IPS-20b (cell line): Measurements from ENCODE around the gene IRAK1.

Experiments used
- H3K27ac ChIP-seq: one replicate; pipeline ENCODE4 v1.5.1; 2013; ENCODE audit warnings: low read length
- H3K27me3 ChIP-seq: 2 replicates; pipeline ENCODE4 v1.6.1; 2013; ENCODE audit warnings: mild to moderate bottlenecking, low read length, inconsistent platforms; ENCODE audit not compliant: insufficient read depth
- H3K36me3 ChIP-seq: 2 replicates; pipeline ENCODE4 v1.6.1; 2013; ENCODE audit warnings: low read depth, mild to moderate bottlenecking, inconsistent platforms, low read length, moderate library complexity; ENCODE audit not compliant: insufficient read depth
- H3K4me1 ChIP-seq: 2 replicates; pipeline ENCODE4 v1.6.1; 2013; ENCODE audit warnings: mild to moderate bottlenecking, control low read depth, inconsistent platforms, low read length, moderate library complexity; ENCODE audit not compliant: insufficient read depth
- H3K4me3 ChIP-seq: 2 replicates; pipeline ENCODE4 v1.5.1; 2013; ENCODE audit warnings: mild to moderate bottlenecking, low read length, inconsistent platforms
- H3K9ac ChIP-seq: 2 replicates; pipeline ENCODE4 v1.6.1; 2013; ENCODE audit warnings: low read depth, mild to moderate bottlenecking, inconsistent platforms, low read length, moderate library complexity
- H3K9me3 ChIP-seq: 2 replicates; pipeline ENCODE4 v1.6.1; 2013; ENCODE audit warnings: mild to moderate bottlenecking, low read depth, low read length, inconsistent platforms; ENCODE audit not compliant: insufficient read depth

Gene IRAK1

DNA sequence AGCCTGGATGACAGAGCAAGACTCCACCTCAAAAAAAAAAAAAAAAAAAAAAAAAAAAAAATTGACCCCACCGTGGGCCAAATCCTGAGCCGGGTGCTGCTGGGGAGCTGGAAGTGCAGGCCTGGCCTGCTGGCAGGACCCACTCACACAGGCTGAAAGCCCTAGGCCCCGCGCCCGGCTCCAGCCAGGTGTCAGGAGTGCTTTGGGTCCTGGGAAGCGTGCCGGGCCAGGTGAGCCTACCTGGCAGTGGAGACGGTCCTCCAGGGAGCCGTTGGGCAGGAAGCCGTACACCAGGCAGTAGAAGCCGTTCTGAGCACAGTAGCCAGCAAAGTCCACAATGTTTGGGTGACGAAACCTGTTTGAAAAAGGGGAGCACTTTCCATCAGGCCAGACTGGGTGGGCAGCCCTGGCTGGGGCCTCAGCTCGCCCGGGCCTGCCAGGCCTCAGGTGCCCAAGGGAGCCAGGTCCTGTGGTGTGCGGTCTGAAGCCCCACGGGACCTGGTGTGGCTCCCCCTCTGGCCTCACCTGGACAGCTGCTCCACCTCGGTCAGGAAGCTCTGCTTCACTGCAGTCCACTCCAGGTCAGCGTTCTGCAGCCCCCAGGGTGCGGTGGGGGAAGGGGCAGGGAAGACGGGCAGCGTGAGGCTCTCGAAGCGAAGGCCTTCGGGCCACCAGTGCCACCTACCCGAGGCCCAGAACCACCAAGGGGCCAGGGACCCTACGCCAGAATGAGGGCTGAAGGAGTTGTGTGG lies 1.8 kb downstream of the IRAK1 start:
- Histone ChIP-seq H3K27ac (no peak overlapping the region), H3K4me1 (peaks cover 12% of the 10 kb centered on the region; the same call in 1 of the 2 replicates), H3K36me3 (peaks cover 9% of the 10 kb centered on the region; the same call in 1 of the 2 replicates), H3K27me3 (no peaks in the 10 kb centered on the region), H3K9me3 (no peaks in the 10 kb centered on the region), H3K4me3 (no peak overlapping the region), H3K9ac (no peak overlapping the region)

DNA sequence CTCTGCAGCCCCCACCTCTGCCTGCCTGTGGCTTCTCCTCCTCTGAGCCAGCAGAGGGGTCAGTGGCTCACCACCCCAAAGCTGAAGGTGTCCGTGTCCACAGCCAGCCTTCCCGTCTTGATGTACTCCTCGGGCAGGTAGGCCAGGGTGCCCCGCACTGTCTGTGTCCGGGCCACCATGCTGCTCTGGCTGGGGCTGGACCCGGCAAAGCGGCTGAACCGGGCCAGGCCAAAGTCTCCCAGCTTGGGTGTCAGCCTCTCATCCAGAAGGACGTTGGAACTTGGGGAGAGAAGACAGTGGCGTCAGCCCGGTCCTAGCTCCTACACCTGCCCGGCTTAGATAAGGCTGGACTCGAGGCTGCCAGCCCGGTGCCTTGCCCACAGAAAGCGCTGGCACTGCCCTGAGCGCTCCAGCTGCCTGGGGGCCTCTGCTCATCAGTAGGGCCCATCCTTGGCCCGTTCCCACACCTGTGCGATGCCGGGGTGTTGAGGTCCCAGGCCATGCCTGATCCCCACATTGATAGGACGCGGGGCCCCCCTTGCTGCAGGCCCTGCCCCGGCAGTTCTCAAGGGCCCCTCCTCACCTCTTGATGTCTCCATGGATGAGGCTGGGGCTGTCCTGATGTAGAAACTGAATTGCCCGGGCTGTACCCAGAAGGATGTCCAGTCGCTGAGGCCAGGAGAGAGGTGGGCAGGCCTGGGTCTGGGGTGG lies 3.2 kb downstream of the IRAK1 start:
- no peak overlapping the region for H3K9ac ChIP-seq
- peaks cover 14% of the 10 kb centered on the region; the same call in 1 of the 2 replicates for H3K36me3 ChIP-seq
- H3K9me3 ChIP-seq = no peaks in the 10 kb centered on the region
- H3K27ac ChIP-seq = no peak overlapping the region
- no peak overlapping the region for H3K4me3 ChIP-seq
- H3K4me1 ChIP-seq = 0 out of 2 replicates have a peak, but pooled peaks cover 5% of the 10 kb centered on the region
- H3K27me3 ChIP-seq = no peaks in the 10 kb centered on the region

DNA sequence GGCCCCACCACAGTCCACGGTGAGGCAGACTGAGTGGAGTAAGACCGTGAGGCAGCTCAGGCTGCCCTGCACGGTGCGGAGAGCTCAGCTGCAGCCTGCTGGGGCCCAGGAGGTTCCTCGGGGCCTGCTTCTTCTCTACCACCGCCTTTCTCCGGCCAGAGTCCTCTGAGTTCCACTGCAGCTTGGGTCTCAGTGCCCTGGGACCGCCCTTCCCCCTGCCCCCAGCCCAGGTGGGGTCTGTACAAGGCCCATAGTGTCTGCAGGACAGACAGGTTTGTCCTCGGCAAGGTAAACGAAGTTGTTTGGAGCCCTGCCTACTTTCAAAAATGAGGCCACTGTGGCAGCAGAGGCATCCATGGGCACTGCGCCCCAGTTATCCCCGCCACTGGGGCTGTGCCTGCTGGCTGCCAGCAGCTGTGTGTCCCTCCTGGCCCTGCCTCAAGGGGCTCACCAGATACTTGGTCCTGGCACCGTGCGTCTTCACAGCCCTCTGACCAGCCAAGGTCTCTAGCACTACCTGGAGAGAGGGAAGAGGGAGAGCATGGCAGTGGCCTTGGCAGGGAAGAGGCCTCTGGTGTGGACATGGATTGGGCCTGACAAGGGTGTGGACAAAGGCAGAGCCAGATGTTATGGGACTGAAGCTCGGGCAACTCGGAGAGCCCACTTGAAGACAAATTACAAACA lies 4.0 kb downstream of the IRAK1 start:
- Histone ChIP-seq H3K4me3 (no peak overlapping the region), H3K36me3 (peaks cover 17% of the 10 kb centered on the region; the same call in 1 of the 2 replicates), H3K9me3 (no peaks in the 10 kb centered on the region), H3K9ac (no peak overlapping the region), H3K27me3 (no peaks in the 10 kb centered on the region), H3K4me1 (0 out of 2 replicates have a peak, but pooled peaks cover 2% of the 10 kb centered on the region), H3K27ac (no peak overlapping the region)

DNA sequence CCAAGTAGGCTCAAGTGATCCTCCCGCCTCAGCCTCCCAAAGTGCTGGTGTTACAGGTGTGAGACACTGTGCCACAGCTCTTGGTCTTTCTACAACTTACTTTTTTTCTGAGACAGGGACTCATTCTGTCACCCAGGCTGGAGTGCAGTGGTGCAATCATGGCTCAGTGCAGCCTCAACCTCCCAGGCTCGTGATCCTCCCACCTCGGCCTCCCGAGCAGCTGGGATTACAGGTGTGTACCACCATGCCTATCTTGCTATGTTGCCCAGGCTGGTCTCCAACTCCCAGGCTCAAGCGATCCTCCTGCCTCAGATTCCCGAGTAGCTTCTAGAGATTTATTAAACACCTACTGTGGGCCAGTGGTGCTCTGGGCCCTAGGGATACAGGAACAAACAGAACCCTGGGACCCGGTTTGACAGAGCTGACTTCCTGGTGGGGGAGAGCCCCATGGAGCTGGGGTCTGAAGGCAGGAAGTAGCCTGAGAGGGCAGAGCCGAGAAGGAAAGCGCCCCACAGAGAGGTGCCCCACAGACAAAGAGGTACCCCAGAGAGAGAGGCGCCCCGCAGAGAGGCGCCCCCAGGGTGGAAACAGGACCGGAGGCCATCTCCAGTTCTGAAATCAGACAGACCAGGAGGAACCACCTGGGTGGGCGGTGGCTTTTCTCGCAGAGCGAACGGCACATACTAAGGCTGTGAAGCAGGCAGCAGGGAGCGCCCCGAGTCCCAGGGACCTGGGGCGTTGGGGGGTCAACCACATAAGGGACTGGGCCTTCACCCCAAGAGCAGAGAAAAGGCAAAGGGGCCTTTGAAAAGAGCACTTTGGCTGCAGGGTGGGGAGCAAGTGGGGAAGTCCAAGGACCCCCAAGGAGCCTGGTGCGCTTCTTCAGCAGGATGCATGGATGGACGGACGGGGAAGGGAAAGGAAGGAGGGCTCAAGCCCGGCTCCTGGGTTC lies 5.0 kb downstream of the IRAK1 start:
- H3K9me3 ChIP-seq = no peaks in the 10 kb centered on the region
- no peaks in the 10 kb centered on the region for H3K4me1 ChIP-seq
- H3K27ac ChIP-seq = no peak overlapping the region
- H3K27me3 ChIP-seq = no peaks in the 10 kb centered on the region
- peaks cover 17% of the 10 kb centered on the region; the same call in 1 of the 2 replicates for H3K36me3 ChIP-seq
- no peak overlapping the region for H3K9ac ChIP-seq
- H3K4me3 ChIP-seq = no peak overlapping the region

DNA sequence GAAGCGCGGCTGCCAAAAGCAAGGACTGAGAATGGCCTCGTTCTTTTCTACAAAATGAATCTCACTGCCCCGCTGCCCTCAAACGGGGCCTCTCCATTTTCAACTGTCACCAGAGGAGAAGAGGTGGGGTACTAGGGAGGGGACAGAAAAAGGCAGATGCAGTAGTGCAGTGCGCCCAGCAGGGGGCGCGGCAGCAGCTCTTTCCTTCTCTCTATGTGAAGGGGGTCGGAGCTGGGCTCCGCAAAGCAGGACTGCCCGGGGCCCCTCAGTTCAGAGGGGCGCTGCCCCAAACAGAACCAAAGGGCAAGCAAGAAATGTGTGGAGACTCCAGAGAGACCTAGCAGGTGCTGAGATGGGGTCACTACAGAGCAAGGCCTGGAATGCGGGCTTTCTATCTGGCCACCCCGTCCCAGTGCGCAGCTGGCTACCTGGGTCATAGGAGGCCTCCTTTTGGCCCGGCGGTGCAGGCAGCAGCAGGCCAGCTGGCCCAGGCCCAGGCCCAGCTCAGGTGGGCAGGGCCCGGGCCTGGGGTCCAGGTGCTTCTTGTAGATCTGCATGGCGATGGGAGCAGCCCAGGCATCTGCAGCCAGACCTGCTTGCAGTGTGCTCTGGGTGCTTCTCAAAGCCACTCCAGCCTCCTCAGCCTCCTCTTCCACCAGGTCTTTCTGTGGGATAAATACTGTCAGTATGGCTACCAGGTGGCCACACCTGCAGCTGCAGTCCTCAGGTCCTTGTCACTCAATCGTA lies 5.9 kb downstream of the IRAK1 start:
- Histone ChIP-seq H3K36me3 (peaks cover 17% of the 10 kb centered on the region; the same call in 1 of the 2 replicates), H3K4me1 (no peaks in the 10 kb centered on the region), H3K27me3 (no peaks in the 10 kb centered on the region), H3K9ac (no peak overlapping the region), H3K27ac (no peak overlapping the region), H3K4me3 (no peak overlapping the region), H3K9me3 (no peaks in the 10 kb centered on the region)

DNA sequence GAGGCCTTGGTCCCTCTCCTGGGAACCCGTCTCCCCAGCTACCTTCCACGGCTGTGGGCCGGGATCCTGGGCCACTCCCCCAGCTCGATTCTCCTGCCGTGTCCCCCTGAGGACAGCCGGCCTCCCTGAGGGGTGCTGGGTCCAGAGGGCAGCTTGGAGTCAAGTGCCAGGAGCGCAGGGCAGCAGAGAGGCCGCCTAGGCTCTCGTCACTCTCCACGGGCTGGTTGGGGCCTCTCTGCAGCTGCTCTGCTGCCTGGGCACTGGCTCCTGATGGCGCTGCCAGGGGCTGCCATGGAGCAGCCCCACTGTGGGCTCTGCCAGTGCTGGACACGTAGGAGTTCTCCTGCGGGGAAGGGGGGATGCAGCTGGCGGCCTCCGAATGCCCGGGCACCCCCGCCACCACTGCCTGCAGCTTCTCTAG lies 6.7 kb downstream of the IRAK1 start:
- Histone ChIP-seq H3K27me3 (no peaks in the 10 kb centered on the region), H3K36me3 (peaks cover 17% of the 10 kb centered on the region; the same call in 1 of the 2 replicates), H3K4me1 (no peaks in the 10 kb centered on the region), H3K4me3 (no peak overlapping the region), H3K9ac (no peak overlapping the region), H3K27ac (no peak overlapping the region), H3K9me3 (no peaks in the 10 kb centered on the region)

DNA sequence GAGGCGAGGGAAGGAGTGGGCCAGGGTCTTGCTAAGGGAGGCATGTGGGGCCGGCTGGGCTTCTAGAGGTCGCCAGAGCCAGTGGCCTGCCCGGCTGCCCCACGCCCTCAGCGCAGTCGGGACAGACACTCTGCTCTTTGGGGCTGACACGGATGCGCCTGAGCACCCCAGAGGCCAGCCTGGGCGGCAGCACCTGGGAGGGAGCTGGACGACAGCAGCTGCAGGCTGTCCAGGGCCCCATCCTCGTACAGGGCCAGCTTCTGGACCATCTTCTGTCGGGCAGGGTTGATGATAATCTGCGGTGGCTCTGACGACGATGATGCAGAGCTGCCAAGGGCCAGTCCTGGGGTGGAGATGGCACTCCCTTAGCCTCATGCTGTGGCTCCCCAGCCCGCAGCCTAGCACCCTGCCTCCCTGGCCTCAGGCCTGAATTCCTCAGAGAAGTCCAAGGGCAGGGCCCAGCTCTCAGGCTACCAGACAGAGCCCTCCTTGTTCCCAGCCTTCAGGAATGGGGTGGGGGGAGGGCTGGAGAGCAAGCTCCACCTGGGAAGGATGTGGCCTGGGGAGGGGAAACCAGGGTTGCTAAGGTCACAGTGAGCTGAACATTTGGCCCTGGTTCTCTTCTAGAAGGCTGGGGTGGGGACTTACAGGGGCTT lies 7.2 kb downstream of the IRAK1 start:
- H3K9me3 ChIP-seq = no peaks in the 10 kb centered on the region
- no peak overlapping the region for H3K4me3 ChIP-seq
- no peak overlapping the region for H3K9ac ChIP-seq
- H3K36me3 ChIP-seq = peaks cover 17% of the 10 kb centered on the region; the same call in 1 of the 2 replicates
- H3K27me3 ChIP-seq = no peaks in the 10 kb centered on the region
- no peak overlapping the region for H3K27ac ChIP-seq
- no peaks in the 10 kb centered on the region for H3K4me1 ChIP-seq

DNA sequence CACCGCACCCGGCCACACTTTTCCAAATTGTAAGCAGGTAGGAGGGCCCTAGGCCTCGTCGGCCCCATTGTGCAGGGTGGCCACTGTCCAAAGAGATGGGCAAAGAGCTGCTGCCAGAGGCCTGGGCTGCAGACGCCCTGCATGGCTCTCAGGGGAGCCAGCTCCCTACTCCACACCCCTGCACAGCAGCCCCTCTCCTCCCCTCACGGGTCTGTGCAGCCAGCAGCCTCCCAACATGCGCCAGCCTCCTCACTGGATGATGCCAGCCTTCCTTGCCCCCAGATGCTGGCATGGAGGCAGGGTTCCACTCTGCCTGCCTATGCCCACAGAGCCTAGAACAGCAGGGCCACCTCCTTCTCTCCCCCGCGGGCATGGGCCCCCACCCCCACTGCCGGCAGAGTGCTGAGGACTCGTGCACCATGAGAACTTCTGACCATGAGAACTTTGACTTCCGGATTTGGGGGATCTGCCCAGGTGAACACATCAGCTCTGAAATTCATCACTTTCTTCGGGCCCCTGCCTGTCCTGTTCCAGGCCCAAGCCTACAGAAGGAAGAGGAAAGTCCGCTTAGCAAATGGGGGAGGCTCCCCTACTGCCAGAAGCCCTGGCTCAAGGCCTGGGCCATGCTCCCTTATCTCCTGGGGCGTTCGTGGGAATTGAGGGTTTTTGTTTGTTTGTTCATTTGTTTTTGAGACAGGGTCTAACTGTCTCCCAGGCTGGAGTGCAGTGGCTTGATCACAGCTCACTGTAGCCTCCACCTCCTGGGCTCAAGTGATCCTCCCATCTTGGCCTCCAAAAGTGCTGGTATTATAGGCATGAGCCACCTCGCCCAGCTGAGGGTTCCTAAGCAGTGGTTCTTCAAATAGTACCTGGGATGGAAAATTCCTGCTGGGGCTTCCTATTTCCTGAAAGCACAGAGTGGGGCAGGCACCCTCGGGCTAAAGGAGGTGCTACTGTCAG lies 8.0 kb downstream of the IRAK1 start:
- H3K9me3 ChIP-seq = no peaks in the 10 kb centered on the region
- H3K27ac ChIP-seq = no peak overlapping the region
- no peaks in the 10 kb centered on the region for H3K27me3 ChIP-seq
- no peak overlapping the region for H3K4me3 ChIP-seq
- H3K9ac ChIP-seq = no peak overlapping the region
- H3K4me1 ChIP-seq = no peaks in the 10 kb centered on the region
- peaks cover 13% of the 10 kb centered on the region; the same call in 1 of the 2 replicates for H3K36me3 ChIP-seq

DNA sequence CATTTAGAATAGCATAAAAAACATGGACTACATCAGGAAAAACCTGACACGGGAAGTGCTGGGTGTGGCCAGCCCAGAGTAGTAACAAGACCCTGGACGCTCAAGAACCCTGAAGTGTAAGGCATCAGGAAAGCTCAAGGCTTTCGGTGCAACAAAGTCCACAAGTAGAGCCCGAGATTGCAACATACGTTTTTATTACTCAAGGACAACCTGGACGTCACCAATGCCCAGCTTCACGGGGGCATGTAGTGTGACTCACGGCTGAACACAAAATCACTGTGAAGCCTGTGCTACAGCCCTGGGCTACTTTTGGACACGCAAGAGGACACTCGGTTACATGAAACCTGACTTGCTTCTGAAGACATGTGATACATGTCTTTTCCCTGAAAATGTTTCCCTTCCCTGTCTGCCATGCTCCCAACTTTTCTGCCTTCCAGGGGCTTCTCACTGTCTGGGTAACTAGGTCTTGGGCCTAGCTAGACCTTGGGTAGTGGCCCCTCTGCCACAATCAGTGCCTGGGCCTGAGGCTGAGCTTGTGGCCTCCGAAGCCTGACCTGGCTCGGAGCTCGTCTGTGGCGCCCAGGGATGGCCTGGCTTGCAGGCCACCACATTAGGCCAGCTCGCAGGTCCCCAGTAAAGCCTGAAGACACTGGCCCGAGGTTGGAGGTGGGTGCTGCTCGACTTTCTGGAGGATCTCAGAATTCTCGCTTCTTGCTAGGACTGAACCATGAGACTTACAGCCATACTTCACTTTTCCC lies 9.2 kb downstream of the IRAK1 start:
- no peaks in the 10 kb centered on the region for H3K4me1 ChIP-seq
- no peak overlapping the region for H3K27ac ChIP-seq
- H3K9ac ChIP-seq = no peak overlapping the region
- H3K36me3 ChIP-seq = peaks cover 8% of the 10 kb centered on the region; the same call in 1 of the 2 replicates
- no peak overlapping the region for H3K4me3 ChIP-seq
- no peaks in the 10 kb centered on the region for H3K9me3 ChIP-seq
- no peaks in the 10 kb centered on the region for H3K27me3 ChIP-seq
